Progenitor cell of endocrine pancreas (in vitro differentiated cells): ENCODE measurements around the gene RAD51B. TPM values are rescaled to one million over a fixed set of nuclear protein-coding genes. Genes with fewer than 3 reads are reported as not detected.
A peak's percentile ranks its signal among the peaks of the same experiment; 100 is the strongest.
"Not testable (repeated sequence)": the region's sequence is repeated elsewhere in the genome, so short reads cannot be mapped to it uniquely, and the experiment has no call there.

Experiments used
- DNase-seq: peaks from one replicate; pipeline ENCODE4 v3.0.0; 2021; ENCODE audit warnings: low spot score; ENCODE audit not compliant: unreplicated experiment
- H3K27ac Mint-ChIP-seq: 2 replicates; pipeline ENCODE4 v1.8.0; 2021; ENCODE audit warnings: mild to moderate bottlenecking, moderate library complexity, mixed read lengths
- H3K27me3 Mint-ChIP-seq: 2 replicates; pipeline ENCODE4 v1.8.0; 2021; ENCODE audit warnings: mixed read lengths
- H3K36me3 Mint-ChIP-seq: 2 replicates; pipeline ENCODE4 v1.8.0; 2022; ENCODE audit warnings: mixed read lengths; ENCODE audit not compliant: insufficient read depth
- H3K4me1 Mint-ChIP-seq: 2 replicates; pipeline ENCODE4 v1.8.0; 2021; ENCODE audit warnings: low read depth, mixed read lengths
- H3K4me3 Mint-ChIP-seq: 2 replicates; pipeline ENCODE4 v1.8.0; 2021; ENCODE audit warnings: low read depth, mild to moderate bottlenecking, moderate library complexity, mixed read lengths
- H3K9me3 Mint-ChIP-seq: 2 replicates; pipeline ENCODE4 v1.8.0; 2021; ENCODE audit warnings: low read depth, mixed read lengths
- CTCF ChIP-seq: fragments of 200-600 bp; sonication (generic); IDR thresholded peaks from one replicate; pipeline ENCODE4 v1.5.0; 2021; ENCODE audit warnings: antibody characterized with exemption, mild to moderate bottlenecking; ENCODE audit not compliant: unreplicated experiment
- total RNA-seq: library from RNA; stranded (reverse); gene quantifications from 2 replicates; pipeline ENCODE4 v1.2.1, GENCODE V29; 2021

The RAD51B gene
- total RNA-seq, 1 donor from 2014 or later: 24.7 TPM

DNA sequence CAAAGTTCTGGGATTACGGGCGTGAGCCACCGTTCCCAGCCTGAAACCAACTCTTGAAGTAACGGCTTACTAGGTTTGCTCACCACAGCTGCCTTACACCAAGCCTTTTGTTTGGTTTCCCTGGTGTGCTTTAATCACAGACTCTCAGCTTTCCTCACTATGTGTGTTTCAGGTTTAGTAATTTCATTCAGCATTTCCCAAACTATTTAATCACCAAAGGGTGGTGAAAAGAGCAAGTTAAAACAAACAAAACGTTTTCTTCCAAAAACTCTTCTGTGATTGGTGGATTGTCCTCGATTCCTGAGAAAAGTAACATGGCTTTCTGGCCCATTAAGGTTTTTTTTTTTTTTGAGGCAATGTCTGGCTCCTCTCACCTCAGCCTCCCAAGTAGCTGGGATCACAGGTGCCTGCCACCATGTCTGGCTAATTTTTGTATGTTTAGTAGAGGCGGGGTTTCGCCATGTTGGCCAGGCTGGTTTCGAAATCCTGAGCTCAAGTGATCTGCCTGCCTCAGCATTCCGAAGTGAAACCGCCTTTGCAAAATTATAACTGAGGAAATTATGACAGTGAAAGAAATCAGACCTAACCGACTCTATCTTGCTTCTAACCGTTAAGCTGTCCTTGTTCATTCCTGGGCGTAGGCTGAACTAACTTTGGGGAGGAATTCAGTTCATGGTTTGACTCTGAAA, 1.7 kb upstream of the RAD51B start:
- Mint-ChIP-seq H3K27ac (peak overlapping the region; percentile 64), H3K9me3 (no peaks in the 10 kb centered on the region), H3K27me3 (no peaks in the 10 kb centered on the region), H3K4me1 (peaks cover 24% of the 10 kb centered on the region), H3K36me3 (peaks cover 4% of the 10 kb centered on the region), H3K4me3 (peak overlapping the region; percentile 48)
- no peak for DNase-seq
- no peak for TF ChIP-seq CTCF

DNA sequence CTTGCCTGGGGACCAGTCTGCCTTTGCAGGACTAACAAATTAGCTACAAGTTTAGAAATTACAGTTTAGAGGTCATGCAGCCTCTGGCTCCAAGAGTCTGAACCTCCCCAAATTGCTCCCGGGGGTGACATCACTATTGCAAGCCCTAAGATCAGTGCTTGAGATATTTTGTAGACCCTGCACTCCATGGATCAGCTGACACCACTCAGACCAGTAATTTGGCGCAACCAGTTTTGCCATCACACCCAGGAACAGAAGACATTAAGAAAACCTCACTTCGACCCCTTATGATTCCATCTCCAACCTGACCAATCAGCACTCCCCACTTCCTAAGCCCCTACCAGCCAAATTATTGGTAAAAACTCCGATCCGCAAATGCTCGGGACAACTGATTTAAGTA, 1.1 kb upstream of the RAD51B start:
- DNase-seq, H3K9me3 Mint-ChIP-seq, H3K27me3 Mint-ChIP-seq, H3K36me3 Mint-ChIP-seq: not testable (repeated sequence)
- H3K27ac Mint-ChIP-seq: peak overlapping the region; percentile 64
- peak overlapping the region; percentile 48 for H3K4me3 Mint-ChIP-seq
- peaks cover 24% of the 10 kb centered on the region for H3K4me1 Mint-ChIP-seq

- no peak for DNase-seq
- no peaks in the 10 kb centered on the region for H3K27me3 Mint-ChIP-seq
- peak overlapping the region; percentile 95 for H3K27ac Mint-ChIP-seq
- no peaks in the 10 kb centered on the region for H3K9me3 Mint-ChIP-seq
- H3K36me3 Mint-ChIP-seq: no peaks in the 10 kb centered on the region
- H3K4me1 Mint-ChIP-seq: peaks cover 16% of the 10 kb centered on the region
- no peak for TF ChIP-seq CTCF
- peak overlapping the region; percentile 98 for H3K4me3 Mint-ChIP-seq
Observed at GRCh38 chr14:67820428-67820971, 921 bp downstream of the RAD51B start.

DNA sequence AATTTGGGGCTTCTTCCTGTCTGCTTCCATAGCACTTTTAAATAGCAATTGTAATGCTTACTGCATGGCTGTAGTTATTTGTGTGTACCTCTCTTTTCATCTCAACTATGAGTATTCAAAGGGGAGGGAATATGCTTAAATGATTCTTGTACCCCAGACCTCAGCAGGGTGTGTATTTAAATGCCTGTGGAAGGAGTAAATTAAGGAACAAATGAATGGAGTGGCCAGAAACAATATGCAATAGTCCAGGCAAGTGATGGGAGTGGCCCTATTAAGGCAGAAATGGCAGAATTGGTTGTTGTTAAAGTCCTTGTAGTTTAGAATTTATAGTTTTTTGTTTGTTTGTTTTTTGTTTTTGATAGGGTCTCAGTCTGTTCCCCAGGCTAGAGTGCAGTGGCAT, 1.5 kb downstream of the RAD51B start:
- H3K9me3 Mint-ChIP-seq: no peaks in the 10 kb centered on the region
- H3K27me3 Mint-ChIP-seq: no peaks in the 10 kb centered on the region
- H3K36me3 Mint-ChIP-seq: peaks cover 2% of the 10 kb centered on the region
- TF ChIP-seq CTCF: no peak
- H3K27ac Mint-ChIP-seq: no peak overlapping the region
- peak overlapping the region; percentile 98 for H3K4me3 Mint-ChIP-seq
- peaks cover 12% of the 10 kb centered on the region for H3K4me1 Mint-ChIP-seq
- DNase-seq: no peak

GRCh38 chr14:67831113-67831512, 11.5 kb downstream of the RAD51B start:
- peaks cover 18% of the 10 kb centered on the region for H3K36me3 Mint-ChIP-seq
- no peak for DNase-seq
- no peak overlapping the region for H3K27ac Mint-ChIP-seq
- no peaks in the 10 kb centered on the region for H3K27me3 Mint-ChIP-seq
- peaks cover 8% of the 10 kb centered on the region for H3K9me3 Mint-ChIP-seq
- H3K4me1 Mint-ChIP-seq: no peaks in the 10 kb centered on the region
- TF ChIP-seq CTCF: no peak
- H3K4me3 Mint-ChIP-seq: no peak overlapping the region

GRCh38 chr14:67833403-67833802, 13.8 kb downstream of the RAD51B start:
- Mint-ChIP-seq H3K27me3 (no peaks in the 10 kb centered on the region), H3K9me3 (peaks cover 4% of the 10 kb centered on the region), H3K4me1 (peaks cover 1% of the 10 kb centered on the region), H3K4me3 (no peak overlapping the region), H3K27ac (no peak overlapping the region), H3K36me3 (peaks cover 7% of the 10 kb centered on the region)
- TF ChIP-seq CTCF: no peak
- DNase-seq: no peak
